Peyer's patch (tissue), 4 donors: ENCODE results near the gene KCNK4. TPM values are rescaled to one million over a fixed set of nuclear protein-coding genes. Genes with fewer than 3 reads are reported as not detected.

ENCODE experiments used
- DNase-seq, 3 donors: peaks; one replicate each; pipeline ENCODE4 v3.0.0-alpha.2; 2017 to 2019
- H3K27ac ChIP-seq, 4 donors: fragments of 200-600 bp; sonication (generic); one replicate each; pipeline ENCODE4 v1.5.1; 2016 to 2019
- H3K27me3 ChIP-seq, 2 donors: fragments of 200-600 bp; sonication (generic); one replicate each; pipeline ENCODE4 v1.5.1; 2019
- H3K36me3 ChIP-seq, 3 donors: fragments of 200-600 bp; sonication (generic); one replicate each; pipeline ENCODE4 v1.5.1; 2016 to 2019
- H3K4me1 ChIP-seq, 4 donors: fragments of 200-600 bp; sonication (generic); one replicate each; pipeline ENCODE4 v1.5.1; 2016 to 2019
- H3K4me3 ChIP-seq, 4 donors: fragments of 200-600 bp; sonication (generic); 1 replicate in 3 of 4; 2 replicates in 1 of 4; pipeline ENCODE4 v1.5.1; 2016 to 2019; ENCODE audit warnings: mild to moderate bottlenecking in 1 of 4
- H3K9me3 ChIP-seq, 4 donors: fragments of 200-600 bp; sonication (generic); one replicate each; pipeline ENCODE4 v1.5.1; 2016 to 2019; ENCODE audit warnings: mild to moderate bottlenecking in 1 of 4
- CTCF ChIP-seq, 6 experiments: fragments of 450-650 bp in 4 of 6; fragments of 200-600 bp in 2 of 6; sonication (generic) in 1 of 6; IDR thresholded peaks; one replicate each; pipeline ENCODE4 v1.5.1; 2017 to 2019; ENCODE audit warnings: antibody characterized with exemption in 6 of 6, mild to moderate bottlenecking in 3 of 6, moderate library complexity in 1 of 6
- POLR2A ChIP-seq, 2 donors: fragments of 450-650 bp; IDR thresholded peaks; one replicate each; pipeline ENCODE4 v1.5.1; 2017; ENCODE audit warnings: antibody characterized with exemption in 2 of 2, mild to moderate bottlenecking in 2 of 2, moderate library complexity in 2 of 2
- total RNA-seq, 4 donors: library from RNA; depleted of rRNA; stranded (reverse); fragments of >200 nt; gene quantifications; one replicate each; pipeline ENCODE4 v1.1.0, GENCODE V29; 2016

The KCNK4 gene
- total RNA-seq, 4 donors from 2014 or later = not detected

DNA sequence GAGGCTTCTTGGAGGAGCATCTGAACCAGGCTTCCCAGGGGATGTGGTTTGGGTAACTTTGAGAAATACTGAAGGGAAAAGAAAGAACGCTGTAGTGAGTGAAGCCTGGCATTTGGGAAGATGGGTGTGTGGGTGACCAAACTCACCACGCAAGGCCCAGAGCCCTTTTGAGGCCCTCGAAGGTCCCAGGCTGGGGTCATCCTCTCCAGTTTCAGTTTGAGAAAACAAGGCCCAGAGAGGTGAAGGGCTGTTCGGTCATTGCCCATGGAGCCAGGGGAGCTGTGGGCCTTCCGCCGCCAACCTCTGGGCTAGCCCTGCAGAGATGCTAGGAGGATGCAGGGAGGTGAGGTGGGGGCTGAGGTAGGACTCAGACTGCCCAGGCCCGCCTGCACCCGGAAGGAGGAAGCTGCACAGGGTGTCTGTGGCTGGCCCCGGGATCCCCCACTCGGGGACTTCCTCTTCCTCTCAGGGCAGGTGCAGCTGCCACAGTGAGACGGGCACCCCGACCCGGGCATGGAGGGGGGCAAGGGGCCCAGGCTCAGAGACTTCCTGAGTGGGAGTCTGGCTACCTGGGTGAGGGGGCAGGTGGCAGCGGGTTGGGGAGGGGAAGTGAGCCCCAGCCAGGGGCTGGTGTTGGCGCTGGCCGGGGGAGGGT lies 48.8 kb downstream of the KCNK4 start, which contains the start of gene CCDC88B:
Gene CCDC88B, plus strand, starts transcription at position 451 of the 655 bp plus-strand sequence. Its CDS starts 63 bp downstream, at position 514.
- H3K27me3 ChIP-seq = no peaks in the 10 kb centered on the region
- peak within 1 kb of the TSS; percentile 24 to 86 (median 56) for H3K27ac ChIP-seq
- TF ChIP-seq POLR2A (IDR thresholded peaks at IDR 0.05) = no peak
- TF ChIP-seq CTCF (IDR thresholded peaks at IDR 0.05) = no peak
- peaks cover 3 to 27% (median 15%) of the 10 kb centered on the region in 4 donors for H3K4me1 ChIP-seq
- H3K4me3 ChIP-seq = peak within 1 kb of the TSS; percentile 43 to 50 (median 45)
- H3K36me3 ChIP-seq = no peaks in the 10 kb centered on the region
- peak; percentile 65 to 95 (median 95) for DNase-seq
- no peaks in the 10 kb centered on the region for H3K9me3 ChIP-seq

GRCh38 chr11:64340671-64341335 lies 49.7 kb downstream of the KCNK4 start:
- TF ChIP-seq POLR2A (IDR thresholded peaks at IDR 0.05) (no peak), CTCF (IDR thresholded peaks at IDR 0.05) (no peak)
- Histone ChIP-seq H3K36me3 (no peaks in the 10 kb centered on the region), H3K9me3 (no peaks in the 10 kb centered on the region), H3K27me3 (no peaks in the 10 kb centered on the region), H3K4me3 (peak overlapping the region; percentile 43 to 50 (median 45)), H3K4me1 (peaks cover 3 to 26% (median 9%) of the 10 kb centered on the region in 4 donors), H3K27ac (peak overlapping the region; percentile 24 to 86 (median 56))
- DNase-seq = peak; percentile 61 to 92 (median 90)

GRCh38 chr11:64341429-64341828 lies 50.3 kb downstream of the KCNK4 start:
- Histone ChIP-seq H3K4me3 (no peak overlapping the region), H3K4me1 (peaks cover 3 to 26% (median 9%) of the 10 kb centered on the region in 4 donors), H3K27me3 (no peaks in the 10 kb centered on the region), H3K36me3 (no peaks in the 10 kb centered on the region), H3K27ac (peak overlapping the region in 1 of 4 donors; percentile 86), H3K9me3 (no peaks in the 10 kb centered on the region)
- TF ChIP-seq CTCF (IDR thresholded peaks at IDR 0.05) (no peak), POLR2A (IDR thresholded peaks at IDR 0.05) (no peak)
- DNase-seq = peak in 1 of 3 donors; percentile 49

DNA sequence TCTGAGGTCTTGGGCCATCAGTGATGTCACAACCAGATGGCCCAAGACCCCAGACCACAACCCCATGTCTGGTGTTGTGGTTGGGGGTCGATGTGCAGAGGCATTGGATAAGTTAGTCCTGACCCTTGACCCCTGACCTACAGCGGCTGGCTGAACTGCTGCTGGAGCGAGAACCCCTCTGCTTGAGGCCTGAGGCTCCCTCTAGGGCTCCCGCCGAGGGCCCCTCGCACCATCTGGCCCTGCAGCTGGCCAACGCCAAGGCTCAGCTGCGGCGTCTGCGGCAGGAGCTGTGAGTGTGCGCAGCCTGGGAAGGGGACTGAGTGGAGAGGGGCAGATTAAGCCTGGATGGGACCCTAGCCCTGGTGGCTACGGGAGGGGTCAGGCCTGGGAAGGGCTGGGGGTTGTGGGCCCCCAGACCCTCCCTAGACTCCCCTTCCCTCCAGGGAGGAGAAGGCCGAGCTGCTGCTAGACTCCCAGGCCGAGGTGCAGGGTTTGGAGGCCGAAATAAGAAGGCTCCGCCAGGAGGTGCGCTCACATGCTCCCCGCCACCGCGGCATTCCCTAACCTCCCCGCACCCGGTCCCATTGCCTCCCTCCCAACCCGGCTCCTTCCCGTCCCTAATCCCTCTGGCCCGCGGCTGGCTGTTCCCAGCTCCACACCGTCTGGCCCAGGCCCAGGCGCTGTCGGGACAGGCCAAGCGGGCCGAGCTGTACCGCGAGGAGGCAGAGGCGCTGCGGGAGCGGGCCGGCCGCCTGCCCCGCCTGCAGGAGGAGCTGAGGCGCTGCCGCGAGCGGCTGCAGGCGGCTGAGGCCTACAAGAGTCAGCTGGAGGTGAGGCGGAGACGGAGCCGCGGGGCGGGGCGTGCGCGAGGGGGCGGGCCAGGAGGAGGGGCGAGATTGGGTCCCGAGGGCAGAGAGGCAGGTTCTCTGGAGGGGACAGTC lies 51.0 kb downstream of the KCNK4 start:
- Histone ChIP-seq H3K27me3 (no peaks in the 10 kb centered on the region), H3K36me3 (no peaks in the 10 kb centered on the region), H3K4me3 (peak overlapping the region; percentile 18 to 47 (median 40)), H3K27ac (peak overlapping the region; percentile 58 to 62 (median 62)), H3K4me1 (peaks cover 3 to 26% (median 9%) of the 10 kb centered on the region in 4 donors), H3K9me3 (no peaks in the 10 kb centered on the region)
- peak; percentile 77 to 98 (median 96) for DNase-seq
- TF ChIP-seq POLR2A (IDR thresholded peaks at IDR 0.05) (peak; percentile 63 to 84), CTCF (IDR thresholded peaks at IDR 0.05) (peak in 5 of 6 experiments; percentile 35 to 84 (median 75))
